SHP77 treated with DMSO at 0.1 percent for 48 hours (cell line): ENCODE results near the gene INF2.
A peak's percentile ranks its signal among the peaks of the same experiment; 100 is the strongest.
"Not testable (repeated sequence)": the region's sequence is repeated elsewhere in the genome, so short reads cannot be mapped to it uniquely, and the experiment has no call there.

Experiments used
- DNase-seq: peaks from one replicate; lab custom pipeline; 2025; lab: John Stamatoyannopoulos, UW

The INF2 gene

DNA sequence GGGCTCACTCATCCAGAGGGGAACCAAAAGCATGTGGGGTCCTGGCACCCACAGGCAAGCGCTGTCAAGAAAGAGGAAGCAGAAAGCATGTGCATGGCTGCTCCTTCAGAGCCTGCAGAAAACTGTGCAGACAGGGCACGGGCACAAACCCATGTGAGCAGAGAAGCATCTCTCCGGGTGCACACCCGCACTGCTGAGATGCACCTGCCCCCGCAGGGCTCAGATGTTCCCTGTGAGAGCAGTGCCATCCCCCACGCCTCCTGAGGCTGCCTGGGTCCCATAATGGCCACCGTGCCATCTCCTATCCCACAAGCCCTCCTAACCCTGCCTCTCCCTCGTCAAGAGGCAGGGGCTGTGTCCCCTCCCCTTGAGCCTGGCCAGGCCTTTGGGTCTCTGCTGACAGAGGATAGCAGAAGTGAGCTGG, 32.3 kb upstream of the INF2 start:
- no peak for DNase-seq

DNA sequence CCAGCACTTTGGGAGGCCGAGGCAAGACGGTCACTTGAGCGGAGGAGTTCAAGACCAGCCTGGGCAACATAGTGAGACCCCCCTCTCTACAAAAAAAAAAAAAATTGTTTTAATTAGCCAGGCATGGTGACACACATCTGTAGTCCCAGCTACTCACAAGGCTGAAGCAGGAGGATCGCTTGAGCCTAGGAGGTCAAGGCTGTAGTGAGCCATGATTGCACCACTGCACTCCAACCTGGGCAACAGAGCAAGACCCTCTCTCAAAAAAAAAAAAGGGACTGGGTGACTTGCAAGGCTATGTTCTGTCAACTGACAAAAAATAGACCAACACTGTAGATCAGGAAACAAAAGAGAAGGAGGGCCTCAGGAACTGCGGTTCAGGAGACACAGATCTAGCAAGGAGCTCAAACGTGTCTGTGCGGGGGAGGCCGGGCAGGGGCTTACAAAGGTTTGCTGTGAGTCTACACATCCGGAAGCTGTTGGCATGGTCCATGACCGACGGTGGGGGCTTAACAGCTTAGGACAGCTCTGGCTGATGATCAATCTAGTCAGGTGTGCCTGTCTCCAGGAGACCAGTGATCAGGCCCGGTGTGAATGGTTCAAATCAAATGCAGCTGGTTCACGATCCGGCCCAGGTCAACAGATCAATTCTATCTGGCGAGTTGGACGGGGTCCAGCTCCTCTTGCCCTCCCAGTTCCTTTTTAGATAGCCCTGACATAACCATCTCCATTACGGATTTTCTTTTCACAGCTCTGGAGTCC, 31.7 kb upstream of the INF2 start:
- DNase-seq: no peak

DNA sequence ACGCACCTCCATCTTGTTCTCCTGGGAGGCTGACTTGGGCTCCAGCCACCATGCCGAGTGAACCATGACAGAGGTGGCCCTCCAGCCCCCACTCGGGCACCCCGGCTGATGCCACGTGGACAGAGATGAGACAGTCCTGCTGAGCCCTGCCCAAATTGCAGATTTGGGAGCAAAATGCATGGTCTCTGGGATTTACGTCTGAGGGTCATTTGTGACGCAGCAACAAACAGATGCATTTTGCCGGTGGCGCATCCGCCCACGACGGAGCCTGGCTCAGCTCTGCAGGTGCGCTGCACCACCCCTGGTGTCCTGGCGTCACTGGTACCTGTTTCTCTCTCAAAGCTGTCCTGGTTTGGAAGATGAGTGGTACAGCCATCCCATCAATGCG, 31.1 kb upstream of the INF2 start:
- no peak for DNase-seq

DNA sequence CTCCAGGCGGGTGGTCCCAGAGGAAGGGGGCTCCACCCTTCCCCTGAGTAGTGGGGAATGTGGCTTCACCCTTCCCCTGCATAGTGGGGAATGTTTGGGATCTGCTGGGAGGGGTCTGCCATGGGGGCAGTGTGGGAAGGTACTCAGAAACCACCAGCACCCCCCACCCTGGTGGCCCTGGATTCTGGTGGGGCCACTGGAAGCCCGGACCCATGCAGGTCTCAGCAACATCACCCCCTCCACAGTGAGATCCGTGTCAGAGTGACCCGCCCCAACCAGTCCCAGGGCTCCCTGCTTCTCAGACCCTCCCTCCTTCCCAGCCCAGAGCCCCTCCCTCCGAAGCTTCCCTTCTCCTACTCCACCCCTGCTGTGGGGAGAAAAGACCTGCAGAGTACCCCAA, 30.3 kb upstream of the INF2 start:
- DNase-seq: no peak

DNA sequence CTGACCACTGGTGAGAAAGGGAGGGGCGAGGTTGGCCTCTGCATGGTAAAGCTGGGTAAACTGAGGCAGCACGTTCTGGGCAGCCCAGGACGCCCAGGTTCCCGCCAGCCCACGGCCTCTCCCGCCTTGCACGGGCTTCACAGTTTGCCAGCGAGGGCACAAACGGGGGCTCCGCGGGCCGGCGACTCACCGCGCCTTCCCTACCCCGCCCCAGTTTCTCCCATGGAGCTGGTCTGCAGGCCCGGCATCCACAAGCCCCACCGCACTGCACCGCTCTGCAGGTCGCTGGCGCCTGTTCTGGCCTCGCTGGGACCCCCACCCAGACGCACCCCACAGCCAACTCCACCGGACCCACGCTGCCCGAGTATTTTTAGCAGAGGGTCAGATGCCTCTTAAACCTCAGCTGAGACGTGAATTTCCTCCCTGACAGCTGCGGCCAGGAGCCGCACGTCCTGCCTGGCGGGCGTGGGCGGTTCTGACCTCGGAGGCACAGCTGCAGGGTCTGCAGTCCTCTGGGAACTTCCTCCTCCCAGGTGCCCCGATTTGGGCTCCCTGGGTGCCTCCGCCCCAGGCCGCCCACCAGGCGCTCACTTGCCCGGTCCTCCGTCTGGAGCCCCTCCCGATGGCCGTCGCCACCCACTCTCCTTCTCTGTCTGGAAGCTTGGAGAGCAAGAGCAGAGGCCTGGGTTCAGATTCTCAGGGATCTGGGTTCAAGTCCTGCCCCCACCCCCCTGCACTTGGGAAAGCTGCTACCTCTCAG, 29.5 kb upstream of the INF2 start:
- DNase-seq: no peak

DNA sequence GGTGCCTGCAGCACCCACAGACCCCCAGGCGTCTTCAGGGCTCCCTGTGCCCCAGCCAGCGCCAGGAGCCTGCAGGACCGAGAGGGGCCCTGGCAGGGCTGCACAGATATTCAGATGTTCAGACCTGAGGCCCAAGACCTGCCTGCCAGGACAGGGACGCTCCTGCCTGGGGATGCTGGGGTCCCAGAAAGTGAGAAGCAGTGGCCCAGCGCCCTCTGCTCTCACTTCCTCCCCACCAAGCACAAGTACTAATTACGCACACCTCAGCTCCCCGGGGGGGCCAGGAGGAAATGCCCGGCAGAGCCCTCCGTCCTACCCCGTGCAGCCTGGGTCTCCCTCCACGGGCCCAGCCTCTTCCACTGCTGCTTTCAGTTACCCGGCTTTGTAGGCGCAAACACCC, 28.8 kb upstream of the INF2 start:
- no peak for DNase-seq

DNA sequence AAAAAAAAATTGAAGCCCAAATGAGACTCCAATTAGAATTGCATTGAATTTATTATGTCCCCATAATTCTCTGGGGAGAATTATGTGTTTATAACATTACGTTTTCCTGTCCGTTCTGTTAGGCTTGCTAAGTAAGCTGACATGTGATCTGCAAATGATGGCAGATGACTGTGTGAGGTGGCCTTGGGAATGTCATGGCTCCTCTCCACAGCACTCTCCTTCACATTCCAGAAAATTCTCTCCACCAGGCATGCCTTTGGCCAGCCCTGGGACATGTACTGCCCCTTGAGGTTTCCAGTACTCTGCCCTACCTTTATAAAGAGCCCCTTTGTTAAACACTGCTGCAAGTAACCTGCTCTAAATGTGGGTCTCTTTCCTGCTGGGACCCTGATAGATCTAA, 28.3 kb upstream of the INF2 start:
- DNase-seq: no peak

DNA sequence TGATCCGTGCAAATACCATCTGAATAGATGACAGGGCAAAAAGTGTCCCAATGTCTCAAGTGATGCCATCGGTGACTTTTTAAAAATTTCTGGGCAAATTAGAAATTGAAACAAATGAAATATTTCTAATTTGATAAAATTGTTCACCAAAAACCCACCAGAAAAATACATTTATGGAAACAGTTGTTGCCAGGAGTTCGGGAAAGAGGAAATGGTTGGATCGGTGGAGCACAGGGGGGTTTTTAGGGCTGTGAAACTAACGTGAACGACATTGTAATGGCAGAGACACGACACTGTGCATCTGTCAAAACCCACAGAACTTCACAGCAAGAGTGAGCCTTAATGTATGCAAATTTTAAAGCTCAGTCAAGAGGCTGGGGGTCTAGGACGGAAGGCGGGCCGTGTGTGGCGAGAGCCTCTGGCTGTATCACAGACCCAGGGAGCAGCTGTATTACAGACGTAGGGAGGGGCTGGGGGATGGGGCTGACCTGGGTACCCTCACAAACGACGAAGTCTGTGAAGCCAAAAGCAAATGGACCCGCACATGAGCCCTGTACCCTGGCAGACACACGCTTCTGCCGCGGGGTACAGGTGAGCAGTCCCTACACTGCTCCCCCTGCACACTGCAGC, 27.8 kb upstream of the INF2 start:
- DNase-seq: not testable (repeated sequence)

DNA sequence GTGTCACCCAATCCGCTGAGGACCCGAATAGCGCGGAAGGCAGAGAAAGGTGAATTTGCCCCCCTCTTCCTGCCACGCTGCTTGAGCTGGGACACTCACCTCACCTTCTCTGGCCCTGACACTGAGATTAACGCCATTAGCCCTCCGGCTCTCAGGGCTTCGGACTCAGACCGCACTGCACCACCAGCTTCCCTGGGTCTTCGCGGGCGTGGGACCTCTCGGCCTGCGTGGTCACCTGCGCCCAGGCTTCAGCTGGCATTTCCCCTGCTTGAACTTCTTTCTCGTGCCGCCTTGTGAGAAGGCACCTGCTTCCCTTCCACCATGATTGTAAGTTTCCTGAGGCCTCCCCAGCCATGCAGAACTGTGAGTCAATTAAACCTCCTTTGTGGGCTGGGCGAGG, 26.9 kb upstream of the INF2 start:
- not testable (repeated sequence) for DNase-seq

DNA sequence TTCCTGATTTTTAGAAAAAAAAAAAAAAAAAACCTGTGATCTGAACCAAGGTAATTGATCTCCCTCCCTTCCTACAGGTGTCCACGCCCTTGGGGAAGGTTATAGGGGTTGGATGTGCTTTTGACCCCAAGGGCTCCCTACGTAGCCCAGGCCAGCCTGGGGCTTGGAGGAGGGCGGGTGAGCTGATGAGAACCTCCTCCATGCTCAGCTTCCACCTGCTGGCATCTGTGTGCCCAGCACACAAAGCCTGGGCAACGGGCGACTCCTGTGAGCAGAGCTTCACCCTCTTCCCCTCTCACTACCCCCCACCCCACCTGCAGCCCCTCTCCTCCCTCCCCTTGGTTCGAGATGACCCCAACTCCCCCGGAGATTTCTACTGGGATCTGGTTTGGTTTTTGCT, 25.3 kb upstream of the INF2 start:
- no peak for DNase-seq

DNA sequence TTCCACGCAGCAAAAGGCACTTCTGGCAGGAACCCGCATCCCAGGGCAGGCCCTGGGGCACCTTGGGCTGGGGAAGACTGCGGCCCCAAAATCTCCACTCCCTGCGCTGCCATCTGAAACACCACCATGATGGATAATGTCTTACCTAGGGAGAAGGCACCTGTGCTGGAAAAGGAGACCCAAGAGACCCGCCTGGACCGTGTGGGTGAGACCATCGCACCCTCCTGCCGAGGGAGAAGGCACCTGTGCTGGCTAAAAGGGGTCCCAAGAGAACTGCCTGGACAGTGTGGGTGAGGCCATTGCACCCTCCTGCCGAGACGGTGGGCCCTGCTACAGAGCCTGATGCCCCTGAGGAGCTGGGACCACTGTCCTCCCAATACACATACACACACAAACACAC, 24.8 kb upstream of the INF2 start:
- DNase-seq: no peak

DNA sequence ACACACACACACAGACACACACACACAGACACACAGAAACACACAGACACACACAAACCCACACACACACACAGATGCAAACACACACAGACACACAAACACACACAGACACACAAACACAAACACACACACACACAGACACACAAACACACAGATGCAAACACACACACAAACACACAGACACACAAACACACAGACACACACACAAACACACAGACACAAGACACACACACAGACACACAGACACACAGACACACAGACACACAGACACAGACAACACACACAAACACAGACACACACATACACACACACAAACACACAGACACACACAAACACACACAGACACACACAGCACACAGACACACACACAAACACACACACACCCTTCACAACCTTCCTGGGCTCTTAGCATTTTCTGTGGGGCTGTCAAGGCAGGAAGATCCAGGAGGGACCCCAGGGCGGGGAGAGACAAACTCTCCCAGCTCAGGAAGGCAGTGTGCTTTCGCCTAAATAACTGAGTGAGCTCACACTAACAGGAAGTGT, 24.2 kb upstream of the INF2 start:
- DNase-seq: no peak

DNA sequence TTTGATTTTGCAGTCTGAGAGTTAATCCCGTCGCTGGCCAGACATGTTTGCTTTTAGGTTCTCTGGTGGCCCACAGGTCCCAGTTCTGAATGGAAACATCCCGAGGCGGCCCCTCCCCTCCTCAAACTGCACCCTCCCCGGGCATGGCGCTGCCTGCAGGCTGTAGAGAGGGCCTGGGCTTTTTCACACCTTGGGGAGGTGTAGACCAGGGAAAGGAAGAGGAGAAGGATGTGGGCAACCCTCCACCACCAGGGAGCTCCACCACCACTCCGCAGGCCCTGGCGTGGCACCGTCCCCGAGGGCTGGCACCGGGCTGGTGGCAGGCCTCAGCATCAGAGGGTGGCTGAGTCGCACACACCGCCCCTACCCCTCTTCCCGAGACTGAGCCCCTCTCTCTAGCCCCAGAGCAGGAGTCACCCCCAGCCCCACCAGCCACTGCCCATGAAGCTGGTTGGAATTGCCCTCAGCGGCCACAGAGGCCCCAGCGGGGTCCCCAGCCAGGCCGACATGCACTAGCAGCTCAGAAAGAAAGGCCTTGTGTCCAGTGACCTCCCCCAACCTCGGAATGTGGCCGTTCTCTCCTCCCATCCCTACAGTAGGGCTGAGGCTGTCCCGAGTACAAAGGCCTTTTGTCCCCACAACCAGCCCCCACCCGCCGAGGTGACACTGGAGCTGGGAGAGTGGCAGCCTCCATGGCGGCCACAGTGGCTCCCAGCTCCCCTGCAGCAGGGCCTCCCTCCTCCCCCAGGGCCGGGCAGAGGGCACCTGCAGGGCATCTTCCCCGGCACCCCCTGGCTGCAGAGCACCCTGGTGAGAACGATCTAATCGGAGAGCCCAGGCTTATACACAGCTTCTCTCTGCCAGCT, 23.5 kb upstream of the INF2 start:
- peak; percentile 9 for DNase-seq

DNA sequence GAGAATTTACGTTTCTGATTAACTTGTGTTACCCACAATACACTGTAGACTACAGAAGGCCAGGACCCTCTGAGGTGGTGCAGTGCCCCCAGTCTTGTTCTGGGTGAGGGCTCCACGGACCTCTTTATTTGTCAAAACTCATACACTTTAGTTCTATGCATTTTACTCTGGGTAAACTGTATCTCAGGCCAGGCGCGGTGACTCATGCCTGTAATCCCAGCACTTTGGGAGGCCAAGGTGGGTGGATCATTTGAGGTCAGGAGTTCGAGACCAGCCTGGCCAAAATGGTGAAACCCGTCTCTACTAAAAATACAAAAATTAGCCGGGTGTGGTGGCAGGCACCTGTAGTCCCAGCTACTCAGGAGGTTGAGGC, 22.9 kb upstream of the INF2 start:
- DNase-seq: not testable (repeated sequence)

DNA sequence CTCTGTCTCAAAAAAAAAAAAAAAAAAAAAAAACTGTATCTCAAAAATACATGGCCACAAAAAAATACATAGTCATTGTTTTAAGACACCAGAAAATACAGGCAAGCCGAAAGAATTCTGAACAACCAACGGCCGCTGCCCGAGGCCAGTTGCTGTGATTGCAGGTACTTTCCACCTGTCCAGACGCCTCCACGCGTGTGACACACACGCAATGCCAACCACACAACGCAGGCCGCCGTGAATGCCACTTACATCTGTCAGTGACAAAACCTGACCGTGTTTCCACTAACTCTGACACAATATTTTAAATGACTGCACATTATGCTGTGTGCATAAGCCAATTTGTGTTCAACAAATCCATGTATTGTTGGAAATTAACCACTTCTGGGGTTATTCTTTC, 22.4 kb upstream of the INF2 start:
- DNase-seq: no peak

DNA sequence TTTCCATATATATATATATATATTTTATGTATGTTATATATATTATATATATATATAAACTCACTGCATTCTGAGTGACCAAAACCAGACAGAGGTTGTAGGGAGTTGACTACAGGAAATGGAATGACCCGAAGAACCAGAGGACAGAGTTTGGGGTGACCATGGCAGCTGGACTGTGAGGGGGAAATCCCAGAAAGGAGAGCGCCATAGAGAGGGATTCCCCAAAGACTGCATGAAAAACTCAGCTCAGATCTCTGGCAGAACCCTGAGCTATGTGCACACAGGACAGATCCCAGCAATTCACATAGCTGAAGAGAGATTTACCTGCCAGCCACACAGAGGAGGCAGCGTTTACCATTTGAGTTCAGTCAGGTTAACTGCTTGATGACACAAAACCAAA, 19.7 kb upstream of the INF2 start:
- DNase-seq: no peak

DNA sequence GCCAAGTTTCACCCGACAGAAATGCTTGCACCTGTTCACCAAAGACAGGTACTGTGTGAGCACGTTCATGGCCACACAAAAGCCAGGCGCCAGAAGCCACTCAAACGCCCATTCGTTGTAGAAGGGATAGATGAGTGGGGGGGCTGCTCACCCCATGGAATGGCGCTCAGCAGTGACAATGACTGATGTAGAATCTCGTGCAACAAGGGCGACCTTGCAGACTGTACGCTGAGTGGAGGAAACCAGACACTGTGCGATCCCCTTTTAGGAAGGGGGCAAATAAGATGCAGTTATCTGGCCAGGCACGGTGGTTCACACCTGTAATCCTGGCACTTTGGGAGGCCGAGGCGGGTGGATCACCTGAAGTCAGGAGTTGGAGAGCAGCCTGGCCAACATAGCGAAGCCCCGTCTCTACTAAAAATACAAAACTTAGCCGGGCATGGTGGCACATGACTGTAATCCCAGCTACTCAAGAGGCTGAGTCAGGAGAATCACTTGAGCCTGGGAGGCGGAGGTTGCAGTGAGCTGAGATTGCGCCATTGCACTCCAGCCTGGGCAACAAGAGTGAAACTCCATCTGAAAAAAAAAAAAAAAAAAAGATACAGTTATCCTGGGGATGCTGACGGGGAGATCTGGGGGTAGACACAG, 18.0 kb upstream of the INF2 start:
- DNase-seq: not testable (repeated sequence)

DNA sequence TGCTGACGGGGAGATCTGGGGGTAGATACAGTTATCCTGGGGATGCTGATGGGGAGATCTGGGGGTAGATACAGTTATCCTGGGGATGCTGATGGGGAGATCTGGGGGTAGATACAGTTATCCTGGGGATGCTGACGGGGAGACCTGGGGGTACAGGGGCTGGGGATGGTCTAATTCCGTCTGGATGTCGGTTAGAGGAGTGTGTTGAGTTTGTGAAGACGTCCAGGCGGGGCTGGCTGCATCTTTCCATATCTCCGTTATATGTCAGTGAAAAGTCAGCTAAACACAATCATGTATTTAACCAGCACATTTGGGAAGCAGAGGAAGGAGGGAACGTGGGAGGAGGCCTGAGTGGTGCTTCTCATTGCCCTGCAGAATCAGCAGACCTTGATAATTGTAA, 17.3 kb upstream of the INF2 start:
- not testable (repeated sequence) for DNase-seq

DNA sequence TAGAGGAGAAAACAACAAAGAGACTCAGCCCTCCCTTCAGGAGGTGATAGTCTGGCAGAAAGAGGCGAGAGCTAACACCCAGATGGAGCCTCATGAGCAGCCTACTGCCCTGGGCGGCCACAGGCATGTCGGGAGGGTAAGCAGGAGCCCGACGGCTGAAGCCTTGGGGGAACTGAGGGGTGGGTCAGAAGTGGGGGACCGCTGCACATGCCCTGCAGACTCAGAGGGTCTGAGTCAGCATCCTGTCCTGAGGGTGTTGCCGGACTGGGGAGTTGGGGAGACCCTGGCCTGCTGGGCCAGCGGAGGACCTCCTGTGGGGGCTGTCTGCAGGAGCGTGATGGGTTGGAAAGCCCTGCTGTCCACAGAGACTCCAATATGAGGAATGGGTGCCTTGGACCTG, 15.9 kb upstream of the INF2 start:
- DNase-seq: no peak

DNA sequence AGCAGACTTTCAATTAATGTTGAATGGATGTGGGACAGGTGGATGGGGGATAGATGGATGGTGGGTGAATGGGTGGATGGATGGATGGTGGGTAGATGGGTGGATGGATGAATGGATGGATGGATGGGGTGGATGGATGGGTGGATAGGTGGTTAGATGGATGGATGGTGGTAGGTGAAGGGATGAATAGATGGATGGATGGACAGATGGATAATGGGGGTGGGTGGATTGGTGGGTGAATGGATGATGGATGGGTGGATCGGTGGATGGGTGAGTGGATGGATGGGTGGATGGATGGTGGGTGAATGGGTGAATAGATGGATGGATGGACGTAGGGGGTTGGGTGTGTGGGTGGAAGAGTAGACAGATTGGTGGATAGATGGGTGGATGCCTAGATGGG, 14.0 kb upstream of the INF2 start:
- DNase-seq: no peak

DNA sequence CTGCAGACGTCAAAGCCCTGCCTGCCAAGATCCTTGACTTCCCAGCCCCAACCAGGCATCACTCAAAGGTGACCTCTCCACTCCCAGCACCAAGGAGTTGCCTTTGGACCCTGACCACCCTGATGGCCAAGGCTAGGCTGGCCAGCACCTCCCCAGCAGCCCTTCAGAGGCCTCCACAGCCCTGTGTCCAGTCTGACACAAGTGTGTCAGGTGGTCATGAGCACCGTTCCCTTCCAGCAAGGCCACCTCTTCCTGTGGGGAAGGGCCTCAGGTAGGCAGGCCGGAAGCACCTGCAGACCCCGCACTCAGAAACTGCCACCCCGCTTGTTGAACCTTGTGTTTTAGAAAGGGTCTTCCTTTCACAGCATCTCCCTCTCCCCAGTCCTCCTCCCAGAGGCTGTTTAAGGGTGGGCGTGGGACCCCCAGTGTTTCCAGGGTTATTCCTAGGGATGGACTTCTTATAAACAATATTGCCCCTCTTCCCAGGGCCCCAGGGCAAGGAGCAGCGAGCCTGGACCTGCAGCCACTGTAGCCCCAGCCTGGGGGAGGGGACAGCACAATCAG, 13.2 kb upstream of the INF2 start:
- no peak for DNase-seq
